WTC11 (cell line): ENCODE results near the gene ZNF860. TPM values are rescaled to one million over a fixed set of nuclear protein-coding genes. Genes with fewer than 3 reads are reported as not detected.

Source experiments
- ATAC-seq: fragments of 200-7000 bp; cut with Tn5 transposase; 2 replicates; pipeline ENCODE4 v1.10.0; 2021; ENCODE audit warnings: mild to moderate bottlenecking, moderate library complexity
- CTCF ChIA-PET: fragments of 300-600 bp; sonication (Branson Sonifier 250); formaldehyde crosslinking; loops from one replicate; lab custom pipeline; 2021; ENCODE audit warnings: antibody characterized with exemption; lab: Charles Lee
- POLR2A ChIA-PET: fragments of 350-600 bp; sonication (Branson Sonifier 250); formaldehyde crosslinking; loops from one replicate; lab custom pipeline; 2021; ENCODE audit warnings: antibody characterized with exemption; lab: Charles Lee
- DNase-seq: peaks from one replicate; pipeline ENCODE4 v3.0.0; 2021; ENCODE audit warnings: low spot score
- H3K27ac Mint-ChIP-seq: 2 replicates; pipeline ENCODE4 v1.8.0; 2021; ENCODE audit warnings: mixed read lengths
- H3K27me3 Mint-ChIP-seq: 2 replicates; pipeline ENCODE4 v1.8.0; 2021; ENCODE audit warnings: low read depth, mild to moderate bottlenecking, moderate library complexity, mixed read lengths
- H3K36me3 Mint-ChIP-seq: 2 replicates; pipeline ENCODE4 v1.8.0; 2021; ENCODE audit warnings: mixed read lengths
- H3K4me1 Mint-ChIP-seq: 2 replicates; pipeline ENCODE4 v1.8.0; 2022; ENCODE audit warnings: mixed read lengths
- H3K4me3 Mint-ChIP-seq: 2 replicates; pipeline ENCODE4 v1.8.0; 2021; ENCODE audit warnings: mild to moderate bottlenecking, moderate library complexity, mixed read lengths
- H3K9me3 Mint-ChIP-seq: 2 replicates; pipeline ENCODE4 v1.8.0; 2021; ENCODE audit warnings: mixed read lengths
- CREB1 ChIP-seq: sonication (generic); formaldehyde crosslinking; IDR thresholded peaks from 2 replicates; pipeline ENCODE4 v1.8.0; 2023; ENCODE audit warnings: mild to moderate bottlenecking, missing genetic modification reagents
- ELF4 ChIP-seq: sonication (generic); formaldehyde crosslinking; IDR thresholded peaks from 2 replicates; pipeline ENCODE4 v1.8.1; 2022; ENCODE audit warnings: low read depth, mild to moderate bottlenecking, moderate library complexity, missing genetic modification reagents
- FOXK1 ChIP-seq: sonication (generic); formaldehyde crosslinking; IDR thresholded peaks from 2 replicates; pipeline ENCODE4 v1.8.0; 2022; ENCODE audit warnings: mild to moderate bottlenecking, moderate library complexity, missing genetic modification reagents
- GTF2I ChIP-seq: fragments of 250-450 bp; sonication (Bioruptor Pico); conservative IDR thresholded peaks from 2 replicates; pipeline ENCODE4 v1.4.0; 2021; ENCODE audit warnings: mild to moderate bottlenecking
- JUN ChIP-seq: sonication (generic); formaldehyde crosslinking; IDR thresholded peaks from 2 replicates; pipeline ENCODE4 v1.8.0; 2023; ENCODE audit warnings: mild to moderate bottlenecking, missing genetic modification reagents
- KAT7 ChIP-seq: sonication (generic); formaldehyde crosslinking; IDR thresholded peaks from 2 replicates; pipeline ENCODE4 v1.8.1; 2023; ENCODE audit warnings: missing genetic modification reagents, mild to moderate bottlenecking, borderline replicate concordance
- OVOL2 ChIP-seq: fragments of 250-450 bp; sonication (Bioruptor Pico); IDR thresholded peaks from 2 replicates; pipeline ENCODE4 v1.9.0; 2021; ENCODE audit warnings: mild to moderate bottlenecking, borderline replicate concordance
- SMAD4 ChIP-seq: sonication (generic); formaldehyde crosslinking; IDR thresholded peaks from 2 replicates; pipeline ENCODE4 v1.8.0; 2022; ENCODE audit warnings: mild to moderate bottlenecking, missing genetic modification reagents
- TEAD1 ChIP-seq: sonication (generic); formaldehyde crosslinking; IDR thresholded peaks from 2 replicates; pipeline ENCODE4 v1.8.0; 2022; ENCODE audit warnings: mild to moderate bottlenecking, missing genetic modification reagents
- TEAD4 ChIP-seq: sonication (generic); formaldehyde crosslinking; IDR thresholded peaks from 2 replicates; pipeline ENCODE4 v1.8.0; 2022; ENCODE audit warnings: mild to moderate bottlenecking, missing genetic modification reagents
- ZBTB21 ChIP-seq: sonication (generic); formaldehyde crosslinking; IDR thresholded peaks from 2 replicates; pipeline ENCODE4 v1.8.1; 2023; ENCODE audit warnings: mild to moderate bottlenecking, missing genetic modification reagents, borderline replicate concordance
- ZNF263 ChIP-seq: sonication (generic); formaldehyde crosslinking; IDR thresholded peaks from 2 replicates; pipeline ENCODE4 v1.8.1; 2022; ENCODE audit warnings: low read depth, mild to moderate bottlenecking, moderate library complexity, missing genetic modification reagents
- ZNF317 ChIP-seq: sonication (generic); formaldehyde crosslinking; IDR thresholded peaks from 2 replicates; pipeline ENCODE4 v1.8.1; 2023; ENCODE audit warnings: low read depth, mild to moderate bottlenecking, moderate library complexity, missing genetic modification reagents, borderline replicate concordance
- total RNA-seq: library from RNA; stranded (reverse); gene quantifications from 3 replicates; pipeline ENCODE4 v1.2.3, GENCODE V29; 2021
- TF ChIP-seq, protein P1 (sequence below): sonication (generic); formaldehyde crosslinking; IDR thresholded peaks from 2 replicates; pipeline ENCODE4 v1.8.1; 2023; ENCODE audit warnings: mild to moderate bottlenecking, moderate library complexity, missing genetic modification reagents
- TF ChIP-seq, protein P2 (sequence below): sonication (generic); formaldehyde crosslinking; IDR thresholded peaks from 2 replicates; pipeline ENCODE4 v1.8.0; 2022; ENCODE audit warnings: mild to moderate bottlenecking, missing genetic modification reagents
- TF ChIP-seq, protein P3 (sequence below): sonication (generic); formaldehyde crosslinking; IDR thresholded peaks from 2 replicates; pipeline ENCODE4 v1.8.0; 2022; ENCODE audit warnings: mild to moderate bottlenecking, missing genetic modification reagents
- TF ChIP-seq, protein P4 (sequence below): sonication (generic); formaldehyde crosslinking; IDR thresholded peaks from 2 replicates; pipeline ENCODE4 v1.8.0; 2023; ENCODE audit warnings: missing genetic modification reagents, mild to moderate bottlenecking, borderline replicate concordance
- TF ChIP-seq, protein P5 (sequence below): fragments of 250-450 bp; sonication (Bioruptor Pico); IDR thresholded peaks from 2 replicates; pipeline ENCODE4 v2.1.2; 2022; ENCODE audit warnings: mild to moderate bottlenecking, moderate library complexity
- TF ChIP-seq, protein P6 (sequence below): fragments of 250-450 bp; sonication (Bioruptor Pico); IDR thresholded peaks from 2 replicates; pipeline ENCODE4 v1.9.0; 2021; ENCODE audit warnings: moderate library complexity, mild to moderate bottlenecking, inconsistent platforms, borderline replicate concordance

The ZNF860 gene
- total RNA-seq, 1 experiment from 2014 or later = 6.5 TPM

DNA sequence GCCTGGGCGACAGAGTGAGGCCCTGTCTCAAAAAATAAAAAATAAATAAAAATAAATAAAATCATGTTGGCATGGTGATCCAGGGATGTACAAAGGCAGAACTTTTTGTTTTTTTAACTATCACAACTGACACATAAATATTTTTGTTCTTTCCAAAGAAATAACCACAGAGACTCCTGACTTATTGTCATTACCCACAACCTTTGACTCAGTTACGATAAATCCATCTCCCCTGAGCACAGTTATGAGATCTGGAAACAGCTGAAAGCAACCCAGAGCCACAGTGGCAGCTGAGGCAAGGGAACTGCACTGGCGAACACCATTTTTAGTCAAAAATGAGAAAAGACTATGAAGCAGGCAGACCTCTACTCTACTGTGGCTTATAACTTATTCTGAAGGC is 24.4 kb upstream of the ZNF860 start:
- no peak overlapping the region for H3K27ac Mint-ChIP-seq
- TF ChIP-seq JUN = no peak
- TF ChIP-seq TEAD1 = no peak
- TF ChIP-seq, protein P1, sequence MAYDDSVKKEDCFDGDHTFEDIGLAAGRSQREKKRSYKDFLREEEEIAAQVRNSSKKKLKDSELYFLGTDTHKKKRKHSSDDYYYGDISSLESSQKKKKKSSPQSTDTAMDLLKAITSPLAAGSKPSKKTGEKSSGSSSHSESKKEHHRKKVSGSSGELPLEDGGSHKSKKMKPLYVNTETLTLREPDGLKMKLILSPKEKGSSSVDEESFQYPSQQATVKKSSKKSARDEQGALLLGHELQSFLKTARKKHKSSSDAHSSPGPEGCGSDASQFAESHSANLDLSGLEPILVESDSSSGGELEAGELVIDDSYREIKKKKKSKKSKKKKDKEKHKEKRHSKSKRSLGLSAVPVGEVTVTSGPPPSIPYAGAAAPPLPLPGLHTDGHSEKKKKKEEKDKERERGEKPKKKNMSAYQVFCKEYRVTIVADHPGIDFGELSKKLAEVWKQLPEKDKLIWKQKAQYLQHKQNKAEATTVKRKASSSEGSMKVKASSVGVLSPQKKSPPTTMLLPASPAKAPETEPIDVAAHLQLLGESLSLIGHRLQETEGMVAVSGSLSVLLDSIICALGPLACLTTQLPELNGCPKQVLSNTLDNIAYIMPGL (CRISPR knock-in tag) = no peak
- no peak for TF ChIP-seq ELF4
- TF ChIP-seq OVOL2 = no peak
- TF ChIP-seq, protein P2, sequence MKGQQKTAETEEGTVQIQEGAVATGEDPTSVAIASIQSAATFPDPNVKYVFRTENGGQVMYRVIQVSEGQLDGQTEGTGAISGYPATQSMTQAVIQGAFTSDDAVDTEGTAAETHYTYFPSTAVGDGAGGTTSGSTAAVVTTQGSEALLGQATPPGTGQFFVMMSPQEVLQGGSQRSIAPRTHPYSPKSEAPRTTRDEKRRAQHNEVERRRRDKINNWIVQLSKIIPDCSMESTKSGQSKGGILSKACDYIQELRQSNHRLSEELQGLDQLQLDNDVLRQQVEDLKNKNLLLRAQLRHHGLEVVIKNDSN (CRISPR knock-in tag) = no peak
- no peak for TF ChIP-seq GTF2I (CRISPR knock-in tag)
- no peak for TF ChIP-seq SMAD4 (CRISPR knock-in tag)
- TF ChIP-seq ZNF263 (CRISPR knock-in tag) = no peak
- TF ChIP-seq FOXK1 (CRISPR knock-in tag) = no peak
- no peak for TF ChIP-seq ZNF317 (CRISPR knock-in tag)
- CTCF ChIA-PET = no interaction called here
- POLR2A ChIA-PET = no interaction called here
- DNase-seq (no peak), ATAC-seq (no peak)
- peaks cover 23% of the 10 kb centered on the region for H3K9me3 Mint-ChIP-seq
- no peaks in the 10 kb centered on the region for H3K27me3 Mint-ChIP-seq
- peaks cover 30% of the 10 kb centered on the region for H3K36me3 Mint-ChIP-seq
- H3K4me1 Mint-ChIP-seq = peaks cover 63% of the 10 kb centered on the region
- no peak overlapping the region for H3K4me3 Mint-ChIP-seq

DNA sequence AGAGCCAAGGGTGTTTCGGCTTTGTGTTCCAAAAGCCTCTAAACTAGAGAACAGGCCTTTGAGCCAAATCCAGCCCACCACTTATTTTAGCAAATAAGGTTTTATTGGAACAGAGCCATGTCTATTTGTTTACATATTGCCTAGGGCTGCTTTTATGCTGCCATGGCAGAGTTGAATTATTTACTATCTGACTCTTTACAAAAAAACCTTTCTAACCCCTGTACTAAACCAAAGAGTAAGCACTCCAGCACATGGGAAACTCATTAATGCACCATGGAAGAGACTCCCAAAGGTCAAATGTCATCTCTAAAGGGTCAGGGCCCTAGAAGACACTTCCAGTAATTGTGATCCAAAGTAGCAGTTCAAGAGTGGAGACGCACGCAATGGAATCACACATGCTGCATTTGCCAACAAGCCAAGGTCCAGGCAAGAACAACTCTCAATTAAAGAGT is 22.8 kb upstream of the ZNF860 start:
- ChIA-PET CTCF (no interaction called here), POLR2A (interaction anchor here (2.8 kb wide), 1 partner anchor 23 kb away, joined by 12 read pairs; the partner anchor contains the start of genes OSBPL10 and ZNF860)
- peak overlapping the region; percentile 75 for H3K4me3 Mint-ChIP-seq
- peaks cover 27% of the 10 kb centered on the region for H3K36me3 Mint-ChIP-seq
- TF ChIP-seq ZBTB21 (no peak), KAT7 (CRISPR knock-in tag) (no peak), TEAD4 (no peak), CREB1 (CRISPR knock-in tag) (no peak)
- TF ChIP-seq, protein P2 (CRISPR knock-in tag) = no peak
- TF ChIP-seq, protein P3, sequence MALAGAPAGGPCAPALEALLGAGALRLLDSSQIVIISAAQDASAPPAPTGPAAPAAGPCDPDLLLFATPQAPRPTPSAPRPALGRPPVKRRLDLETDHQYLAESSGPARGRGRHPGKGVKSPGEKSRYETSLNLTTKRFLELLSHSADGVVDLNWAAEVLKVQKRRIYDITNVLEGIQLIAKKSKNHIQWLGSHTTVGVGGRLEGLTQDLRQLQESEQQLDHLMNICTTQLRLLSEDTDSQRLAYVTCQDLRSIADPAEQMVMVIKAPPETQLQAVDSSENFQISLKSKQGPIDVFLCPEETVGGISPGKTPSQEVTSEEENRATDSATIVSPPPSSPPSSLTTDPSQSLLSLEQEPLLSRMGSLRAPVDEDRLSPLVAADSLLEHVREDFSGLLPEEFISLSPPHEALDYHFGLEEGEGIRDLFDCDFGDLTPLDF (CRISPR knock-in tag) = no peak
- TF ChIP-seq, protein P1 (CRISPR knock-in tag) = no peak
- TF ChIP-seq, protein P4, sequence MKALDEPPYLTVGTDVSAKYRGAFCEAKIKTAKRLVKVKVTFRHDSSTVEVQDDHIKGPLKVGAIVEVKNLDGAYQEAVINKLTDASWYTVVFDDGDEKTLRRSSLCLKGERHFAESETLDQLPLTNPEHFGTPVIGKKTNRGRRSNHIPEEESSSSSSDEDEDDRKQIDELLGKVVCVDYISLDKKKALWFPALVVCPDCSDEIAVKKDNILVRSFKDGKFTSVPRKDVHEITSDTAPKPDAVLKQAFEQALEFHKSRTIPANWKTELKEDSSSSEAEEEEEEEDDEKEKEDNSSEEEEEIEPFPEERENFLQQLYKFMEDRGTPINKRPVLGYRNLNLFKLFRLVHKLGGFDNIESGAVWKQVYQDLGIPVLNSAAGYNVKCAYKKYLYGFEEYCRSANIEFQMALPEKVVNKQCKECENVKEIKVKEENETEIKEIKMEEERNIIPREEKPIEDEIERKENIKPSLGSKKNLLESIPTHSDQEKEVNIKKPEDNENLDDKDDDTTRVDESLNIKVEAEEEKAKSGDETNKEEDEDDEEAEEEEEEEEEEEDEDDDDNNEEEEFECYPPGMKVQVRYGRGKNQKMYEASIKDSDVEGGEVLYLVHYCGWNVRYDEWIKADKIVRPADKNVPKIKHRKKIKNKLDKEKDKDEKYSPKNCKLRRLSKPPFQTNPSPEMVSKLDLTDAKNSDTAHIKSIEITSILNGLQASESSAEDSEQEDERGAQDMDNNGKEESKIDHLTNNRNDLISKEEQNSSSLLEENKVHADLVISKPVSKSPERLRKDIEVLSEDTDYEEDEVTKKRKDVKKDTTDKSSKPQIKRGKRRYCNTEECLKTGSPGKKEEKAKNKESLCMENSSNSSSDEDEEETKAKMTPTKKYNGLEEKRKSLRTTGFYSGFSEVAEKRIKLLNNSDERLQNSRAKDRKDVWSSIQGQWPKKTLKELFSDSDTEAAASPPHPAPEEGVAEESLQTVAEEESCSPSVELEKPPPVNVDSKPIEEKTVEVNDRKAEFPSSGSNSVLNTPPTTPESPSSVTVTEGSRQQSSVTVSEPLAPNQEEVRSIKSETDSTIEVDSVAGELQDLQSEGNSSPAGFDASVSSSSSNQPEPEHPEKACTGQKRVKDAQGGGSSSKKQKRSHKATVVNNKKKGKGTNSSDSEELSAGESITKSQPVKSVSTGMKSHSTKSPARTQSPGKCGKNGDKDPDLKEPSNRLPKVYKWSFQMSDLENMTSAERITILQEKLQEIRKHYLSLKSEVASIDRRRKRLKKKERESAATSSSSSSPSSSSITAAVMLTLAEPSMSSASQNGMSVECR (CRISPR knock-in tag) = no peak
- TF ChIP-seq, protein P5, sequence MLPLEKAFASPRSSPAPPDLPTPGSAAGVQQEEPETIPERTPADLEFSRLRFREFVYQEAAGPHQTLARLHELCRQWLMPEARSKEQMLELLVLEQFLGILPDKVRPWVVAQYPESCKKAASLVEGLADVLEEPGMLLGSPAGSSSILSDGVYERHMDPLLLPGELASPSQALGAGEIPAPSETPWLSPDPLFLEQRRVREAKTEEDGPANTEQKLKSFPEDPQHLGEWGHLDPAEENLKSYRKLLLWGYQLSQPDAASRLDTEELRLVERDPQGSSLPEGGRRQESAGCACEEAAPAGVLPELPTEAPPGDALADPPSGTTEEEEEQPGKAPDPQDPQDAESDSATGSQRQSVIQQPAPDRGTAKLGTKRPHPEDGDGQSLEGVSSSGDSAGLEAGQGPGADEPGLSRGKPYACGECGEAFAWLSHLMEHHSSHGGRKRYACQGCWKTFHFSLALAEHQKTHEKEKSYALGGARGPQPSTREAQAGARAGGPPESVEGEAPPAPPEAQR (CRISPR knock-in tag) = no peak
- TF ChIP-seq, protein P6, sequence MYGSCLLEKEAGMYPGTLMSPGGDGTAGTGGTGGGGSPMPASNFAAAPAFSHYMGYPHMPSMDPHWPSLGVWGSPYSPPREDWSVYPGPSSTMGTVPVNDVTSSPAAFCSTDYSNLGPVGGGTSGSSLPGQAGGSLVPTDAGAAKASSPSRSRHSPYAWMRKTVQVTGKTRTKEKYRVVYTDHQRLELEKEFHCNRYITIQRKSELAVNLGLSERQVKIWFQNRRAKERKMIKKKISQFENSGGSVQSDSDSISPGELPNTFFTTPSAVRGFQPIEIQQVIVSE (CRISPR knock-in tag) = no peak
- no peaks in the 10 kb centered on the region for H3K27me3 Mint-ChIP-seq
- H3K4me1 Mint-ChIP-seq = peaks cover 64% of the 10 kb centered on the region
- peak overlapping the region; percentile 99 for H3K27ac Mint-ChIP-seq
- DNase-seq (no peak), ATAC-seq (no peak)
- peaks cover 20% of the 10 kb centered on the region for H3K9me3 Mint-ChIP-seq
